DMS153 treated with DMSO at 0.1 percent for 48 hours (cell line): Measurements from ENCODE around the gene IPO13.
A peak's percentile ranks its signal among the peaks of the same experiment; 100 is the strongest.

Experiments used
- DNase-seq: peaks from one replicate; lab custom pipeline; 2025; ENCODE audit not compliant: unreplicated experiment; lab: John Stamatoyannopoulos, UW

Gene IPO13

GRCh38 chr1:43951021-43951985 is 4.6 kb downstream of the IPO13 start:
- DNase-seq, result no peak

- no peak for DNase-seq
Measured at GRCh38 chr1:43952731-43953346, 6.1 kb downstream of the IPO13 start.

- DNase-seq, result no peak
Measured at GRCh38 chr1:43953361-43953760, 6.6 kb downstream of the IPO13 start.

- DNase-seq, result no peak
Measured at GRCh38 chr1:43954036-43954435, 7.3 kb downstream of the IPO13 start.

GRCh38 chr1:43956234-43956633 is 9.5 kb downstream of the IPO13 start:
- no peak for DNase-seq

GRCh38 chr1:43957407-43958040 is 10.8 kb downstream of the IPO13 start:
- no peak for DNase-seq

GRCh38 chr1:43958351-43959255 is 11.9 kb downstream of the IPO13 start:
- DNase-seq, result no peak

- DNase-seq, result no peak
Measured at GRCh38 chr1:43960798-43961197, 14.0 kb downstream of the IPO13 start.

GRCh38 chr1:43961692-43962091 is 14.9 kb downstream of the IPO13 start:
- DNase-seq, result no peak

- no peak for DNase-seq
Measured at GRCh38 chr1:43962324-43962723, 15.6 kb downstream of the IPO13 start.

GRCh38 chr1:43963006-43963405 is 16.3 kb downstream of the IPO13 start:
- DNase-seq, result no peak

GRCh38 chr1:43963890-43964289 is 17.1 kb downstream of the IPO13 start:
- no peak for DNase-seq

GRCh38 chr1:43965316-43965715 is 18.6 kb downstream of the IPO13 start:
- no peak for DNase-seq

GRCh38 chr1:43968348-43968948 is 21.7 kb downstream of the IPO13 start:
- no peak for DNase-seq

- DNase-seq, result no peak
Measured at GRCh38 chr1:43969416-43969745, 22.6 kb downstream of the IPO13 start.

- peak; percentile 98 for DNase-seq
Measured at GRCh38 chr1:43969746-43970466, 23.2 kb downstream of the IPO13 start, which contains the start of gene DPH2. Gene DPH2, plus strand, starts transcription at chr1:43970010. Its CDS starts 166 bp downstream, at chr1:43970176.

- DNase-seq, result no peak
Measured at GRCh38 chr1:43970502-43970901, 23.8 kb downstream of the IPO13 start.

- DNase-seq, result no peak
Measured at GRCh38 chr1:43970911-43971310, 24.2 kb downstream of the IPO13 start.

GRCh38 chr1:43971336-43971980 is 24.7 kb downstream of the IPO13 start:
- DNase-seq, result no peak
